PC-3 (cell line): ENCODE results near the gene TLCD2. TPM values are rescaled to one million over a fixed set of nuclear protein-coding genes. Genes with fewer than 3 reads are reported as not detected.
"Not testable (repeated sequence)": the region's sequence is repeated elsewhere in the genome, so short reads cannot be mapped to it uniquely, and the experiment has no call there.

Experiments
- ATAC-seq: fragments of 200-7000 bp; cut with Tn5 transposase; 2 replicates; pipeline ENCODE4 v1.9.1; 2020; ENCODE audit warnings: mild to moderate bottlenecking, moderate library complexity
- BruUV-seq: library from RNA; stranded (reverse); fragments of 400-500 nt; replicated peaks from 2 replicates; lab custom pipeline; 2021; lab: Mats Ljungman, UMichigan
- CTCF ChIA-PET: fragments of 300-600 bp; sonication (Branson Sonifier 250); formaldehyde crosslinking; loops from one replicate; lab custom pipeline; 2022; ENCODE audit warnings: antibody characterized with exemption; lab: Charles Lee
- POLR2A ChIA-PET: fragments of 300-600 bp; sonication (Branson Sonifier 250); formaldehyde crosslinking; loops from one replicate; lab custom pipeline; 2022; ENCODE audit warnings: antibody characterized with exemption; ENCODE audit not compliant: unreplicated experiment; lab: Charles Lee
- DNase-seq: peaks from one replicate; pipeline ENCODE4 v3.0.0-alpha.2; 2015
- H2AFZ ChIP-seq: fragments of 300-600 bp; sonication (generic); 2 replicates; pipeline ENCODE4 v1.6.0; 2016; ENCODE audit warnings: antibody characterized with exemption, low read length
- H3F3A ChIP-seq: fragments of 300-600 bp; sonication (generic); one replicate; pipeline ENCODE4 v1.6.0; 2017; ENCODE audit warnings: antibody characterized with exemption, low read length, control low read depth, mild to moderate bottlenecking; ENCODE audit not compliant: unreplicated experiment
- H3K27ac ChIP-seq: fragments of 300-600 bp; sonication (generic); 2 replicates; pipeline ENCODE4 v1.5.1; 2016; ENCODE audit warnings: mild to moderate bottlenecking, low read length
- H3K27me3 ChIP-seq: fragments of 300-600 bp; sonication (generic); 2 replicates; pipeline ENCODE4 v1.6.1; 2016; ENCODE audit warnings: low read length, mixed read lengths
- H3K36me3 ChIP-seq: fragments of 300-600 bp; sonication (generic); 2 replicates; pipeline ENCODE4 v1.6.1; 2016; ENCODE audit warnings: low read depth, mixed run types, low read length, mixed read lengths
- H3K4me1 ChIP-seq: fragments of 300-600 bp; sonication (generic); 2 replicates; pipeline ENCODE4 v1.5.1; 2016; ENCODE audit warnings: low read length; ENCODE audit not compliant: insufficient read depth
- H3K4me2 ChIP-seq: fragments of 300-600 bp; sonication (generic); 2 replicates; pipeline ENCODE4 v1.6.0; 2016; ENCODE audit warnings: low read length
- H3K4me3 ChIP-seq: fragments of 300-600 bp; sonication (generic); 2 replicates; pipeline ENCODE4 v1.5.1; 2016; ENCODE audit warnings: mild to moderate bottlenecking, low read length, mixed read lengths
- H3K79me2 ChIP-seq: fragments of 300-600 bp; sonication (generic); 2 replicates; pipeline ENCODE4 v1.6.1; 2017; ENCODE audit warnings: low read length, mixed read lengths
- H3K9ac ChIP-seq: fragments of 300-600 bp; sonication (generic); 2 replicates; pipeline ENCODE4 v1.6.0; 2016; ENCODE audit warnings: mild to moderate bottlenecking, low read length
- H3K9me2 ChIP-seq: fragments of 300-600 bp; sonication (generic); replicated peaks from 2 replicates; pipeline ENCODE4 v1.6.1; 2016; ENCODE audit warnings: mixed run types, low read length, mixed read lengths
- H3K9me3 ChIP-seq: fragments of 300-600 bp; sonication (generic); 2 replicates; pipeline ENCODE4 v1.6.1; 2016; ENCODE audit warnings: low read length, mixed read lengths
- H4K20me1 ChIP-seq: fragments of 300-600 bp; sonication (generic); 2 replicates; pipeline ENCODE4 v1.6.1; 2016; ENCODE audit warnings: low read length, mixed read lengths
- CTCF ChIP-seq: fragments of 300-600 bp; sonication (generic); conservative IDR thresholded peaks from 2 replicates; pipeline ENCODE4 v1.5.1; 2017; ENCODE audit warnings: antibody characterized with exemption, low read depth, mild to moderate bottlenecking, low read length
- EZH2 ChIP-seq: fragments of 300-600 bp; sonication (generic); IDR thresholded peaks from one replicate; pipeline ENCODE4 v1.6.1; 2017; ENCODE audit warnings: antibody characterized with exemption, mild to moderate bottlenecking, low read length; ENCODE audit not compliant: unreplicated experiment
- EZH2phosphoT487 ChIP-seq: fragments of 300-600 bp; sonication (generic); IDR thresholded peaks from 2 replicates; pipeline ENCODE4 v1.6.1; 2018; ENCODE audit warnings: mild to moderate bottlenecking, antibody characterized with exemption, low read length, borderline replicate concordance
- intact Hi-C: fragments of 100-400 bp; cut with micrococcal nuclease; formaldehyde crosslinking; loops from 2 replicates; pipeline ENCODE4 v1.9.0; 2023
- total RNA-seq: library from RNA; depleted of rRNA; stranded (reverse); fragments of >200 nt; gene quantifications from 2 replicates; pipeline ENCODE4 v1.2.3, GENCODE V29; 2014; rRNA removed

Gene TLCD2
- total RNA-seq, 1 experiment from 2014 or later, result 0.77 TPM

GRCh38 chr17:1658100-1658499 lies 52.1 kb downstream of the TLCD2 start:
- TF ChIP-seq CTCF (no peak), EZH2 (no peak), EZH2phosphoT487 (no peak)
- intact Hi-C loops, result no loop called here
- ChIA-PET POLR2A (no interaction called here), CTCF (no interaction called here)
- H3K79me2 ChIP-seq, result no peaks in the 10 kb centered on the region
- H3K4me1 ChIP-seq, result no peaks in the 10 kb centered on the region
- H3K9ac ChIP-seq, result no peak overlapping the region
- no peak overlapping the region for H3K4me2 ChIP-seq
- H3K36me3 ChIP-seq, result peaks cover 74% of the 10 kb centered on the region
- BruUV-seq, result no TSS peak
- H3K9me2 ChIP-seq, result no peaks in the 10 kb centered on the region
- H4K20me1 ChIP-seq, result no peaks in the 10 kb centered on the region
- H2AFZ ChIP-seq, result no peak overlapping the region
- no peak overlapping the region for H3K4me3 ChIP-seq
- H3K9me3 ChIP-seq, result no peaks in the 10 kb centered on the region
- H3K27ac ChIP-seq, result no peak overlapping the region
- ATAC-seq, result no peak
- H3F3A ChIP-seq, result no peaks in the 10 kb centered on the region
- no peak for DNase-seq
- no peaks in the 10 kb centered on the region for H3K27me3 ChIP-seq

GRCh38 chr17:1653735-1654134 lies 56.4 kb downstream of the TLCD2 start:
- intact Hi-C loops, result no loop called here
- Histone ChIP-seq H3K79me2 (no peaks in the 10 kb centered on the region), H3K9me3 (no peaks in the 10 kb centered on the region), H3K27ac (no peak overlapping the region), H2AFZ (no peak overlapping the region), H3F3A (no peaks in the 10 kb centered on the region), H3K9ac (no peak overlapping the region), H3K4me3 (no peak overlapping the region), H3K36me3 (peaks cover 47% of the 10 kb centered on the region), H3K27me3 (no peaks in the 10 kb centered on the region), H4K20me1 (no peaks in the 10 kb centered on the region), H3K4me1 (peaks cover 7% of the 10 kb centered on the region), H3K9me2 (no peaks in the 10 kb centered on the region), H3K4me2 (no peak overlapping the region)
- TF ChIP-seq EZH2, result no peak
- TF ChIP-seq CTCF, result no peak
- no peak for TF ChIP-seq EZH2phosphoT487
- no TSS peak for BruUV-seq
- ChIA-PET CTCF (no interaction called here), POLR2A (no interaction called here)
- DNase-seq (no peak), ATAC-seq (no peak)

GRCh38 chr17:1652794-1653193 lies 57.4 kb downstream of the TLCD2 start:
- H3K4me2 ChIP-seq, H2AFZ ChIP-seq, H3K27ac ChIP-seq, H3K9me2 ChIP-seq, H4K20me1 ChIP-seq, BruUV-seq, H3F3A ChIP-seq, ATAC-seq, H3K9ac ChIP-seq, H3K27me3 ChIP-seq, DNase-seq, H3K79me2 ChIP-seq, H3K9me3 ChIP-seq, intact Hi-C loops, H3K4me3 ChIP-seq: not testable (repeated sequence)
- POLR2A ChIA-PET, result interaction anchor here (0.7 kb wide), 1 partner anchor 55 kb away, joined by 4 read pairs; no protein-coding TSS in a partner anchor
- Histone ChIP-seq H3K36me3 (peaks cover 38% of the 10 kb centered on the region), H3K4me1 (peaks cover 12% of the 10 kb centered on the region)
- CTCF ChIA-PET, result interaction anchor here (1.1 kb wide), 1 partner anchor 213 kb away, joined by 3 read pairs; no protein-coding TSS in a partner anchor

Other genes starting within 250 kb of the TLCD2 start
- 76.4 and 90.7 TPM in 2 replicates for gene MYO1C, start 217.7 kb downstream of the TLCD2 start, total RNA-seq
- gene INPP5K, start 193.8 kb downstream of the TLCD2 start, total RNA-seq, result 46.4 and 52.6 TPM in 2 replicates
- 31.2 and 31.5 TPM in 2 replicates for gene PITPNA, start 147.6 kb downstream of the TLCD2 start, total RNA-seq
- 6.2 and 17.1 TPM in 2 replicates for gene SLC43A2, start 81.5 kb downstream of the TLCD2 start, total RNA-seq
- gene SCARF1, start 64.6 kb downstream of the TLCD2 start, total RNA-seq, result 0.73 and 0.81 TPM in 2 replicates
- gene RILP, start 60.5 kb downstream of the TLCD2 start, total RNA-seq, result 27.6 and 27.8 TPM in 2 replicates
- gene PRPF8, start 25.5 kb downstream of the TLCD2 start, total RNA-seq, result 103 and 126 TPM in 2 replicates
- 14.6 and 16.4 TPM in 2 replicates for gene WDR81, start 14.3 kb upstream of the TLCD2 start, total RNA-seq
- gene SERPINF2, start 32.5 kb upstream of the TLCD2 start, total RNA-seq, result 2.2 and 2.5 TPM in 2 replicates
- gene SERPINF1, start 51.7 kb upstream of the TLCD2 start, total RNA-seq, result 1.7 TPM in 1 of 2 replicates, not detected in the other
- 8.1 and 9.3 TPM in 2 replicates for gene SMYD4, start 119.5 kb upstream of the TLCD2 start, total RNA-seq
- 69.1 and 75.5 TPM in 2 replicates for gene RPA1, start 119.6 kb upstream of the TLCD2 start, total RNA-seq